ENCODE measurements around the gene GID4.

GID4 gene

DNA sequence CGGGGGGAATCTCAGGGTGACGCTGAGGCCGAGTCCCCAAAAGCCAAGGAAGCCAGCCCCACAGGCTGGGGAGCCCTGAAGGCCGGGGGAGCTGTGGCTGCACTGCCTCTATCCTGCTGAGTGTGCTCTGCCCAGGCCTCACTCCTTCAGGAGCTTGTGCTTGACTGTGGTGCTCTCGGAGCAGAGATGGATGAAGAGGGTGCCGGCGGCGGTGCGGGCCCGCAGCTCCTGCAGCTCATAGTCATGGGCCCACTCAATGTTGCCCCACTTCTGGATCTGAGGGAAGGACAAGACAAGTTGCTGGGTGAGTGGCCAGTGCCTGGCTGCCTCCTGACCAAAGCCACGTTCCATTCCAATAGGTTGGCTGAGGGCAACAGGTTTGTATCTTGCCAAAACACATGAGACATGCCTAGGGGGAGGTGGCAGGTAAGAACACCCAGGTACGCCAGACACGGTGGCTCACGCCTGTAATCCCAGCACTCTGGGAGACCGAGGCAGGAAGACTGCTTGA, 20.7 kb upstream of the GID4 start:
- DNase-seq = no peak

DNA sequence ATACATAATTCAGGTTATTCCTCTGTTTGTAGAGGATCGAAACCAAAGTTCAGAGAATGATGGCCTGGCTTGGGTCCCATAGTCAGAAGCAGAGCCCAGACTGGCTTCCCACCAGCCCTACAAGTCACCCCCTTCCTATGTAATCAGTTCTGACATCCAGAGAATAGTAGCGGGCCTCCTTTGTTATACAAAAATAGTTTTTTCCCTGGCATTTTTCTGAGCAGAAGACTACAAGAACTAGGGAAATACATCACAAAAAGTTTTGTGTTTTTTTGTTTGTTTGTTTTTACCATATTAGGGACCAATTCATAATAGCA, 19.4 kb upstream of the GID4 start:
- DNase-seq = no peak

DNA sequence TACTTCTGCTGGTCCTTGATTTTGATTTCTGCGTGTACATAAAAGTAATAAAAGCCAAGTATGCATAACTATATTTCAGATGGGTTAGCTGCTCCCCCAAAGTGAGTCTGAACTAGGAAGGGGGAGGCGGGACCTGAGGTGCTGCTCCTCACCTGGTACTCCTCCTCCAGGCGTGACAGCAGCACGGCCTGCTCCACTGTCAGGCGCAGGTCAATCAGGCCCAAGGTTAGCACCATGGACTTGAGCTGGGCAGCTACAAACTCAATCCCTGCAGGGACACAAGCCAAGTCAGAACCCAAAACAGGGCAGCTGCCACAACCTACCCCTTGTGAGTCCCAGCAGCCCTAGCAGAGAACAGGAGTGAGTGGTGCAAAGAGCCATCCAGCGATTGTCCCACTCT, 18.2 kb upstream of the GID4 start:
- no peak for DNase-seq

DNA sequence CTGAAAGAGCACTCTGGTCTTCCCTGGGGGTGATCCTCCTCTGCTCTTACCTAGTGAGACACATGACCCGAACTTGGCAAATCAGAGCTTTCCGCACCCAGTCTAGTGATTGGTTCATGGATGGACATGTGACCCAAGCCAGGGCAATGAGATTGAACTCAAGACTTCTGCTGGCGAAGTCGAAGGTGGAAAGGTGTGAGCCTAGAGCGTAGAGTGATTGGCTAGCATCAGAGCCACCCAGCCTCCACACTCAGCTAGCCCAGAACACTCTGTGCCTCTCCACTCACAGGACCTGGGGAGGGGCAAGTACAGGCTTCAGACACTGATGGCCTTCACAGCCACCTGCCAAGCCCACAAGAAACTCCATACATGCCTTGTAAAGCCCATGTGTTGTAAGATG, 17.8 kb upstream of the GID4 start:
- no peak for DNase-seq

DNA sequence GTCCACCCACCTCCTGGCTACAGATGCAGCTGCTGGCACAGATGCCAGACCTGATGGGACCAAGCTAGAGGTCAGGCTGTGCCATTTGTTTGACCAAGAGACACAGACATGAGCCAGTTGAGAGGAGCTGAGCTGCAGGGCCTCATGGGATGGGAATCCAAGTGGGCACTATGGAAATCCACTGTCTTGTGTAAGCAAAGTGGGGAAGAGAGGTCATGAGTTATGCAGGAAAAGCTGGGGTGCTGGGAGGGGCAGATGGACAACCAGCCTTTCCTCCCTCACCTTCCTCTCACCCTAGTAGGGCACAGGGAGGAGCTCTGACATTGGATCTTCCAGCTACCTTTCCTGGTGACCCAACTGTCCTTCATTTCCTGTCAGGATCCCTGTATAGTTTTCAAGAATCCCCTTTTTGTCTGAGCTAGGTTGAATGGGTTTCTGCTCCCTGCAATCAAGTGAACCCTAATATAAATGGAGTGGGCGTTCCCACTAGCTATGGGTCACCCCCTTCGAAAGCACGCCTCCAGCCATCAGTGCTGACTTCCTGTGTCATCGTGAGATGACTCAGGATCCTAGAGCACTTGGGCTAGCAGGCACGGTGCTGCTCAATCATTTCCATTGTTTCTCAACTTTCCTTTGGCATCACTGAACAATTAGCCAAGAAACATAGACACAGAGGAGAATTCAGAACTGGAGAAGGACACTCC, 13.8 kb upstream of the GID4 start:
- DNase-seq = peak; percentile 59

DNA sequence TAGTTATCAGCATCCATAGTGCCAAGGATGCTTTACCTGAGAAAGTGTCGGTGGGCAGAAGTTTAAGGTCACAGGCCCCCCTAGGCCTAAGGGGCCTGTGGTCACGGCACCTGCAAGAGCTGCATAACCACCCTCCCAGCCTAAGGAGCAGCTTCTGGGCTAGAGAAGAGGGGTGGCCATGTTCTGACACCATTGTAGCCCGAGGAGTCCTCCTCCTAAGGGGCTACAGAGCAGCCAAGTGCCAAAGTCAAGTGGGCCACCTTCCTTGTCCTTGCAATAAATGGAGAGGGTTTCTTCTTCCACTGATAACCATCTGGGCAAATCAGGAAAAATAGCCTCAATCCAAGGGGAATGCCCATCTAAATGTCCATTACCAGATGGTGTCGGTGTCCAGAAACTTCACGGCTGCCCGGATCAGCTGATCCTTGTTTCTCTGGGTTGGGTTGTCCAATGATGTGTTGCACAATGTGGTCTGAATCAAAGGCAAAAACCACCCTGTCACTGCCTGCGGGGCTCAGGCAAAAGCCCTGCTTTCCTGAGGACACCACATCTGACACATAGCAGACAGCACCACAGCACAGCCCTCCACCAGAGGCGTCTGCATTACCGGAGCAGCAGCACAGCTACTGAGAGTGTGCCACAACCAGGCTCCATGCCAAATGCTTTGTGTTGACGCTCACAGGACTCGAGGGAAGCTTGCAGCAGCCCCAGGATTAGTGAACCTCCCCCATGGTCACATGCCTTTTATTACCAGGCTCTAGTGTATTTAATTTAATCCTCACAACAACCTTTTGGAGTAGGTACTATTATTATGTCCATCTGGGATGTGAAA, 13.0 kb upstream of the GID4 start:
- peak; percentile 92 for DNase-seq

DNA sequence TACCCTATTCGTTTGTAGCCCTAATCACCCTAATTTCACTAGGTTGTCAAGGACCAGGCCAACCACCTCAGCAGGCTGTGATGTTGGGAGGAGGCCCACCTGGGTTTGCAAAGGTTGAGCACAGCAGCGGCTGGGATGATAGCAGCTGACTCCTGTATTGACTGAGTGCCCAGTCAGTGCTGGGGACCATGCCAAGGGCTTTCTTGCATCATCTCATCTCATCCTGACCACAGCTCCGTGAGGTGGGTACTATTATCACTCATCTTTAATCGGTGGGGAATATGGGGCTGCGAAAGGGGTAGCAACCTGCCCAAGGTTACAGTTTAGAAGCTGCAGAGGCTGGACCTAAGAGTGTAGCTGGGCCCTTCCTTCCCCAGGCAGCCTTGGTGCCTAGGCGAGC, 11.9 kb upstream of the GID4 start:
- DNase-seq = peak; percentile 88

DNA sequence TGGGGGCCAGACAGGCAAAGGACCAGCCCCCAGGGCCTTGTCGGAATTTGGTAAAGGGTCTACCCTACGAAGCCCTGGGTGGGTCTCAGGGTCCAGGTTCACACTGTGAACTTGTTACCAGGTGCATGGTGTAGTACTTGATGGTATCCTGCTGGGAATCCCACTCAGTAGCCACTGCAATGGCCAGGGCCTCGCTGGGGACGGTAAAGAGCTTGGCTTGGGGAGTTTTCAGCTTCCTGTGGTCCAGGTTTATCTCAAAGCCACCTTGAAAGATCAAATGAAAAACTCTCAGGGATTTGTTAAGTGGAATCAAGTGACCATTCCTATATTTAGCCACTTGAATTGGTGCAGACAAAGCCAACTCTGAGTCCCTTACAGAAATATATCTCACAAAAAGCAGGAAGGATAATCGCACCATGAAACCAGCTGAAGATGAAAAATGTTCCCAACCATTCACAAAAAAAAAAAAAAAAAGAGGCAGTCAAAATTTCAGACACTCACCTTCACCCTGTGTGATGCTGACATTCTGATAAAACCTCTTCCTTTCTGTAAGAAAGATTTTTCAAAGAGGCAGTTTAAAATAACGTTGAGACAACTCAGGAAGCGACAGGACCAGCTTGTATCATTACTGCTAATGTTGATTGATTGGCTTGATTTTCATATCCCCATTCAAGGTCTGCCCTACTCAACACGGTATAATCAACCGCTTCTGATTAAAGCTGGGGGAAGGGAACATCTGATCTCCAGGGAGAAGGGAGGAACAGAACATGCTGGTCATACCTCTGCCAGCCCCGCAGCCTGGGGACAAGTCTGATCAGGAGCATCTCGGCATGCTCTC, 10.9 kb upstream of the GID4 start:
- peak; percentile 81 for DNase-seq

DNA sequence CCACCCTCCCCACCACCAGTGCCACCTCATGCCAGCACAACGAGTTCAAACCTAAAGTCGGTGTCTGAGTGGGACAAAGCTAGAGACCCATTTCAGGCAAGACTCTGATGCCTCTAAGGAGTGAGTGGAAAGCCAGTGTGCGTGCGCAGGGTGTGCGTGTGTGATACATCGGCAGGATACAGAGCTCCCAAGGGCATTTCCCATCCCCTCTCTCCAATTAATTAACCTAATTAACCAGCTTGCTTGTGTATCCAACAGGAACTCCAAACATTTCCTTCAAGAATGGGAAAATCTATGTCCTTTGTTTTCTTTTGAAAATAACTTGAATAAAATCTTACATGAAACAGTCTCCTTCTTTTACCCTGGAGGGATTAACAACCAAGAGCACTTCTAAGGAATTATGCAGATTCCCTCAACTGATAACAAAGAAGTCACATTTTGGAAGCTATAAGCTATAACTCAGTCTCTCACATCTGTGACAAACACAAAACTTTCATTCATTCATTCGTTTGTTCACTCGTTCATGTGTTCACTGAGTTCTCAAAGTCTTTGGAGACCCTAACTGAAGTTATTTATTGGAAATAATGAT, 10.2 kb upstream of the GID4 start:
- DNase-seq = no peak

DNA sequence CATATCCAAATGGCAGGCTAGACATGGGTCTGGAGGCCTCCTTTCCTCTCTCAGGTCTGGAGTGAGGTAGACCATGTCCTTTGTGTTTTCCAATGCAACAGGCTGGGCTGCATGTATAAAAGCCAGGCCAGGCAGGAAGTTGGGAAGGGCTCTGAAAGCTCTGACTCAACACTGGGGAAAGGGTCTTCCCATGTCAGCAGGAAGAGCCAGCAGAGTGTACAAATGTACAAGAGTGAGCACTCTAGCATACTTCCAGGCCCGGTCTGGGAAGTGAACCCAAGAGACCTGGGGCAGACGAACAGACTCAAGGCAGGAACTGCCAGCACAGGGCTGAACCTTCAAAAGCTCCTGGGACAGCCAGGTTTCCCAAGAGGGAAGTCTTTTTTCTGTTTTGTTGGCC, 7.3 kb upstream of the GID4 start:
- peak; percentile 32 for DNase-seq

DNA sequence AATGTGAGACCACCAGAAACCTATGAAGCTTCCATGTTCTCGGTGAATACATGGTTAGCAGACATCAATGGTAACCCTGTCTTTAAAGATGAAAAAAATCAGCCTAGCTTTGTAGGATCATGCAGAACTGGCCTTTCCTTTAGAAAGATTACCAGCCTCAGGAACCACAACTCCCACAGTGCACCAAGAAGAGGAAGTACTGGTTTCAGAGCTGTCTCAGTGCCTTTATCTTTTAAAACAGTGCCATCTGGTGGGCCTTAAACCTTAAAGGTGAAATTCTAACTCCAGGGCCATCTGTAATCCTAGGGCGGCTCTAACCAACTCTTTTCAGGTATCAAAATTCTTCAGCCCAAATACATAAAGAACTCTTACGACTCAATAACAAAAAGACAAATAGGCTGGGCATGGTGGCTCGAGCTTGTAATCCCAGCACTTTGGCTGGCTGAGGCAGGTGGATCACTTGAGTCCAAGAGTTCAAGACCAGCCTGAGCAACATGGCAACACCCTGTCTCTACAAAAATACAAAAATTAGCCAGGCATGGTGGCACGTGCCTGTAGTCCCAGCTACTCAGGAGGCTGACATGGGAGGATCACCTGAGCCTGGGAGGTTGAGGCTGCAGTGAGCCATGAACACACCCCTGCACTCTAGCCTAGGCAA, 5.6 kb upstream of the GID4 start:
- DNase-seq = peak; percentile 87

DNA sequence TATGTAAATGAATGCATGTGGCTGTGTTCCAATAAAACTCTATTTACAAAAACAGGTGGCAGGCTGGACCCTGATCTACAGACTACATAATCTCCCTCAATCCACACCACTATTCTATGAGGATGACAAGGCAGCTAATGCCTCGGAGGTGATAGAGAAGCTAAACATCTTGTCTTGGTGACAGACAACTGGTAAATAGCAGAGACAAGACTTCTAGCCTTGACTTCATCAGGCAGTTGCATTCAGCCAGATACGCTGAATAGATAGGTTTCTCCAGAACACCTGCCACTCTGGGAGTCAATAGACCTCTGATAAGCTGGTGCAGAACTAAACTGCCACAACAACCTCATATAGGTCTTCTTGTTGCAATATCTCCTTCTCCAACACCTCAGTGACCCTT, 3.5 kb upstream of the GID4 start:
- DNase-seq = no peak

DNA sequence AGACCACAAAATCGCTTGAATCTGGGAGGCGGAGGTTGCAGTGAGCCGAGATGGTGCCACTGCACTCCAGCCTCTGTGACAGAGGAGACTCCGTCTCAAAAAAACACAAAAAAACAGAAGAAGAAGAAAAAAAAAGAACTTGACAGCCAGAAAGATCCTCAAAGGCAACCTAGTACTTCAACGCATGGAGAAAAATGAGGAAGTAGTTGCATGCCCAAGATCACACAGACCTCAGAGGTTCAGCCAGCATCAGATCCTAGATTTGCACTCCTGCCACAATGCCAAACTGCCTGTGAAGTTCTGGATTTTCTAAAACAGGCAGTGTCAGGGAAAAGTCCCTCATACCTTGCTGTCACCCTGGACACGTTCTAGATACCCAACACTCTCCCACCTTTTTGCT, 1.7 kb upstream of the GID4 start:
- DNase-seq = no peak

DNA sequence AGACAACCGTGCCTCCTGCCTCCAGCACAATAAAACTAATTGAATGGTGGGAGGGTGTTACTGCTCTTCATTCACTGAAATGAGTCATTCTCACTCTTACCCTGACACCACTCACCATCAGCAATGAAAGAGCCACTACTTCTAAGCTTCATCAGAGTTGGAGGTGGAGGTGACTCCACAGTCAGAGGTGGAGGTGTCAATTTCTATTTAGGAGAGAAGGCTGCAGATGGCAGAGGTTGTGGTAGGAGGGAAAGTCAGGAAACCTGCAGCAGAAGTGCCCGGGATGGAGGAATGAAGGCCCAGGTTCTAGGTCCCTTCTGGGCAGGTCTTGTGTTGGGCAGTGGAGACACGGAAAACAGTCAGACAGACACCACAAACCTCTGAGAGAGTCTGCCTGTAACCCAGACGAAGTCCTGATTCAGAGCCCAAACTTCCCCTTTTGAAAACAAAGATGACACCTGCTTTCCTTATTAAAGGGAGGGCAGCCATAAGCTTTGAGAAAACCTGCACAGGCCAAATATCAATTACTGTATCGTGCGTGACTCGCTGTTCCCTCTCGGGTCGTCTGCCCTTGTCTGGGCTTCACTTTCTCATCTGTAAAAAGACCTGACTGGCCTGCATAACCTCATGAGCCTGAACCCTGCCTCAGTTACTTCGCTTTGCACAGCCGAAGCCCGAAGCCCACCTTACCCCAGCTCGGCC, 908 bp upstream of the GID4 start:
- DNase-seq = peak; percentile 16

DNA sequence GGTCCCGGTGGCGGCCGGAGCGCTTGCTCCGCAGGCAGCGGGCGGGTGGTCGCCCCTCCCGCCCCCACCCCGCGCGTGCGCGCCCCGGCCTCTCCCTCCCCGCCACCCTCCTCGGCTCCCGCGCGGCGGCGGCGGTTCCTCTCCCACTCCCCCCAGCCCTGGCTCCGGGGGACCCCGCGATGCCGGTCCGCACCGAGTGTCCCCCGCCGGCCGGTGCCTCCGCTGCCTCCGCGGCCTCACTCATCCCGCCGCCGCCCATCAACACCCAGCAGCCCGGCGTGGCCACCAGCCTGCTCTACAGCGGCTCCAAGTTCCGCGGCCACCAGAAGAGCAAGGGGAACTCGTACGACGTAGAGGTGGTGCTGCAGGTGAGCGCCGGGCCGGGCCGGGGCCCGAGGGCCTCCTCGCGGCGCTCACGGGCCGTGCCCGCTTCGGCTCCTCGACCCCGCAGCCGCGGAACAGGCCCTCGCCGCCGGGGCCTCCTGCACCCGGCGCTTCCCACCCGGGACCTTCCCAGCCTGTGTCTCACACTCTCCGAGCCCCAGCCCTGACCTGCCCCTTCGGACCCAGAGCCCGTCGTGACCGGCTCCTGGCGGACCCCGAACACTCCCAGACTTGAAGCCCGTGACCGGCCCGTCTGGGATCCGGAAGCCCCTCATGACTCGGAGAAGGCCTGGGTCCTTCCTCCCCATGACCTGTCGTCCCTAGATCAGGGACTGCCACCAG, 490 bp downstream of the GID4 start:
- DNase-seq = peak; percentile 62

DNA sequence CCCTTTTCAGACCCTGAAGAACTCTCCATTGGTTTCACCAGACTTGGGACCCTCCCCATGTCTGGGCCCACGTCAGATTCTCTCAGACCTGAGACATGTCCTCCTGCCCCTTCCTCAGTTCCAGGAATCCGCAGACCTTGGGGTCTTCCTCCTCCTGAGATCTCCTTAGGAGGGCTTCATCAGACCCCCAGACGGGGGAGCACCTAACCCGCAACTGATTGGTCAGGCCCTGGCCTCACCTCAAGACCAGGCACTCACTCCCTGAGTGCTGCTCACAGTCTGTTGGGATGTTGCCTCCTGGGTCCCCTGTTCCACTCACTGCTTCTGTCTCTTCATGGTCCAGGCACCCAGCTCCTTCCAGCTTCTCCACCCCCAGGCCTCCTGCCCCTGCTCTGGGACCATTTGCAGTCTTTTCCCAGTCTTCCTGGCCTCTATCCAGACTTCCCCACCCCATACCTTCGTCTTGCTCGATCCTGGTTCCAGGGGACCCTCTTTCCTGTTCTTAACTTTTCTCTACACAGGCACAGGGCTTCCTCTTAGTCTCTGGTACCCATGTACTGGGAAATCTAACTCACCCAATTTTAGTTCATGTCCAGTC, 1.2 kb downstream of the GID4 start:
- no peak for DNase-seq

DNA sequence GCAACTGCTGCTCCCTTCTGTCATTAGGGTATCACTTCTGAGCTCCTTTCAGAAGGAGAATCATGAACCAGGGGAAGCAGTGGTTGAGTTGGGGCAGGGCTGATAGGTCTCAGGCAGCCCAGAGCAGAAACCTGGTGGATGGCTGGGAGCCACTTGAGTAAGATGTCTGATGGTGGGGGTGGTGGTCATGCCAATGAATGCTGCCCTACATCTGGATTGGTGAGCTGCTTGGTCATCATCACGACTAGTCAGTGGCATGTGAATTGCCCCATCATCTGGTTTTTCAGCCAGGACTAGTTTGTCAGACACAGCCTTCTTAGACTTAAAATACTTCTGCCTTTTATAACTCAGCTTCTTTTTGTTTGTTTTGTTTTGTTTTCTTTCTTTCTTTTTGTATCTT, 2.6 kb downstream of the GID4 start:
- DNase-seq = no peak

DNA sequence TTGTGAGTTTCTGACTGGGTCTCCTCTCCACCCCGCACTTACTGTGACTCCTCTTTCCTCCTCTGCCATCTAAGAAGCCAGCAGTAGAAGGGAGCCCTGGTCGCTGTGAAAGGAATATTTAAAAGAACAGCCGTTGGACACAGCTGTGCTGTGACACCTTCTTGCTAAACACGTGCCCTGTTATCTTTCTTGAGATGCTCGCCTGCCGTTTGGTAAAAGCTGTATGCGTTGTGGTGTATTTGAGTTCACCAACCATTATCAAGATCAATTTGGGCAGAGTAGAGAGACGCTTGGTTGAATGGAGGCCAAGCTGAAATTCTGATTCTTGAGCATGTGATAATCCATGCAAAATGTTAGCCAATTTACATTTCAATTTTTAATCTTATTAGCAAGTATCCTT, 3.8 kb downstream of the GID4 start:
- no peak for DNase-seq

DNA sequence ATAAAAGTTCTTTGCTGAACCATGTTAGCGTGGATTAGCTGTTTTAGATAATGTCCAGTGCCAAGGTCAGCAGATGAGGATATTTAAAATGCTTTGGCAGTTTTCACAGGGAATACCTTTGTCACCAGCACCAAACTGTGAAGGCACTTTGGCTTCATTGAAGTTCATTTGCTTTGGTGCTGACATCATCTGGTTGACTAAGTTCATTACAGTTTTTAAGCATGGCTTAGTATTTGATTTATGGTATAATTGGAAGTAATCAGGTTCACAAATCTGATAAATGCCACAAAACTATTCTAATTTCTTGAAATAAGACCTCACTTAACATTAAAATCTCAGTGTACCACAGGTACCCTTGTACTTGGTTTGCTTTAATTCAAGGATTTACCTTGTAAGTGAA, 4.3 kb downstream of the GID4 start:
- DNase-seq = peak; percentile 17

DNA sequence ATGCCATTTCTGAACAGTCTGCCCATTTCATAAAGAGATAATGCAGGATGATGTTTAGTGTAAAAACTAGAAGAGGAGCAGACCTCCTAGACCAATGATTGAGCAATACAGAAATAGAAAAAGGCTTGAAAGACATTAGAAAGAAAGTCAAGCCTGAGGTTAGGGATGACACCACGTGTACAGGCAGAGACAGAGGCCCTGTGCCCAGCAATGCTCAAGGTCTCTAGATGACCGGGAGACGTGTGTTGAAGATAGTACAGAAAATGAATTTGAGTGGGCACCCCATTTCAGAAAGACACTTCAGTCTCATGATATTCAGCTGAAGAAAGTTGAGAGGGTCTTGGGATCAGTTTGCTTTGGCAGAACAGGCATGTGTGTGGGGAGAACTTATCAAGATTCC, 5.4 kb downstream of the GID4 start:
- DNase-seq = no peak

Data from NCI-H69 (cell line).